ENCODE data around the gene NCOR1.

The NCOR1 gene

DNA sequence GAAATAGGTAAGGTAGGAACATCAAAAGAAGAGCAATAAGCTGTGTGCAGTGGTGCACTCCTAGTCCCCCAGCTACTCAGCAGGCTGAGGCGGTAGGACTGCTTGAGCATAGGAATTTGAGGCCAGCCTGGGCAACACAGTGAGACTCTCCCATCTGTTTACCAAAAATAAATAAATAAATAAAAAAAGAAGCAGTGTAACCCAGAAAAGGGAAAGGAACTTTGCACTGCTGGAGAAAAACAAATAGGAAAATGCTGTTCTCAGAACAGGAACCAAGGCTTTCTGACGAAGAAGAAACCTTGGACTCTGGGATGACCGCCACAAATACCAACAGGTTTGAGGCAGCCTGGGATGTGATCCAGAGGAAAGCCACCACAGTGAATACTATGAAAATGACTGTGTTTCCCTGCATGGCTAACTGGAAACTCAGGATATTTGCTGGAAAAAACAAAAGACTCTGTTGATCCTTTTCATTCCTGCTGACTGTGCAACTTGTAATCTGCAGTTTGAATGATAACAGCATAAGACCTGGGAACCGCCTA is 174.6 kb downstream of the NCOR1 start:
- H3K4me3 ChIP-seq (ENCODE audit: severe bottlenecking): no peak overlapping the region
- TF ChIP-seq, protein P1, sequence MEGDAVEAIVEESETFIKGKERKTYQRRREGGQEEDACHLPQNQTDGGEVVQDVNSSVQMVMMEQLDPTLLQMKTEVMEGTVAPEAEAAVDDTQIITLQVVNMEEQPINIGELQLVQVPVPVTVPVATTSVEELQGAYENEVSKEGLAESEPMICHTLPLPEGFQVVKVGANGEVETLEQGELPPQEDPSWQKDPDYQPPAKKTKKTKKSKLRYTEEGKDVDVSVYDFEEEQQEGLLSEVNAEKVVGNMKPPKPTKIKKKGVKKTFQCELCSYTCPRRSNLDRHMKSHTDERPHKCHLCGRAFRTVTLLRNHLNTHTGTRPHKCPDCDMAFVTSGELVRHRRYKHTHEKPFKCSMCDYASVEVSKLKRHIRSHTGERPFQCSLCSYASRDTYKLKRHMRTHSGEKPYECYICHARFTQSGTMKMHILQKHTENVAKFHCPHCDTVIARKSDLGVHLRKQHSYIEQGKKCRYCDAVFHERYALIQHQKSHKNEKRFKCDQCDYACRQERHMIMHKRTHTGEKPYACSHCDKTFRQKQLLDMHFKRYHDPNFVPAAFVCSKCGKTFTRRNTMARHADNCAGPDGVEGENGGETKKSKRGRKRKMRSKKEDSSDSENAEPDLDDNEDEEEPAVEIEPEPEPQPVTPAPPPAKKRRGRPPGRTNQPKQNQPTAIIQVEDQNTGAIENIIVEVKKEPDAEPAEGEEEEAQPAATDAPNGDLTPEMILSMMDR (IDR thresholded peaks at IDR 0.05; ENCODE audit: poor library complexity, severe bottlenecking): no peak
- H3K9me3 ChIP-seq (ENCODE audit: severe bottlenecking): no peaks in the 10 kb centered on the region
- H3K36me3 ChIP-seq (ENCODE audit: low read depth): peaks cover 86% of the 10 kb centered on the region
- ATAC-seq (ENCODE audit: low read depth) (no peak), DNase-seq (ENCODE audit: low spot score) (no peak)
- H3K4me1 ChIP-seq (ENCODE audit: insufficient read depth, poor library complexity, severe bottlenecking): no peaks in the 10 kb centered on the region
- no peaks in the 10 kb centered on the region for H3K27me3 ChIP-seq (ENCODE audit: insufficient read depth, poor library complexity, severe bottlenecking)
- H3K27ac ChIP-seq (ENCODE audit: poor library complexity, severe bottlenecking): no peak overlapping the region

DNA sequence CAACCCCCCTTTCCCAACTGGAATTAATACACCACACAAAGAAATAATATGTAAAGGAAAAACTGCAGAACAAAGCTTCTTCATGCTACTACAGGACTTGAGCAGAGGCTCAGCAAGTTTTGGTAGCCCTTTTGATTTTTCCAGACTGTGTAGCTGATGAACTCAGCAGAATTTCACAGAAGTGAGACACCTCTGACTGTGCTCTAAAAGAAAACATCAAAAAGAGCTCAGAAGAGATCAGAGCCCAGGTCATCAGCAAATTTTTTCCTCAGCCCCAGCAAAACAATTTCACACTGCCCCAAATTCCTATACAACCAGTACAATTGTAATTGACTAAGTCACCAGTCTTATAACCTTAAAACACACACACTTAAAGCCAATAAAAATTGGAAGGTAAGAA is 177.7 kb downstream of the NCOR1 start:
- Histone ChIP-seq H3K27ac (ENCODE audit: poor library complexity, severe bottlenecking) (no peak overlapping the region), H3K36me3 (ENCODE audit: low read depth) (peaks cover 90% of the 10 kb centered on the region), H3K4me3 (ENCODE audit: severe bottlenecking) (no peak overlapping the region), H3K4me1 (ENCODE audit: insufficient read depth, poor library complexity, severe bottlenecking) (no peaks in the 10 kb centered on the region), H3K9me3 (ENCODE audit: severe bottlenecking) (no peaks in the 10 kb centered on the region), H3K27me3 (ENCODE audit: insufficient read depth, poor library complexity, severe bottlenecking) (no peaks in the 10 kb centered on the region)
- ATAC-seq (ENCODE audit: low read depth) (no peak), DNase-seq (ENCODE audit: low spot score) (no peak)
- TF ChIP-seq, protein P1 (IDR thresholded peaks at IDR 0.05; ENCODE audit: poor library complexity, severe bottlenecking): no peak

DNA sequence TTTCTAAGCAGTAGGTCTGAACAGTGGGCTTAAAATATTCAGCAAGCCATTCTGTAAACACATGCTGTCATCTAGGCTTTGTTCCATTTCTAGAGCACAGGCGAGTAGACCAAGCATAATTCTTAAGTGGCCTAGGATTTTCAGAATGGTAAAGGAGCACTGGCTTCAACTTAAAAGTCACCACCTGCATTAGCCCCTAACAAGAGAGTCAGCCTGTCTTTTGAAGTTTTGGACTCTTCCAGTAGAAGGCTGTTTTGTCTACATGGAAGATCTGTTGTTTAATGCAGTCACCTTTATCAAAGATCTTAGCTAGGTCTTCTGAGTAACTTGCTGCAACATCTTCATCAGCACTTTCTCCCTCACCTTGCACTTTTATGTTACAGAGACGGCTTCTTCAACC is 179.1 kb downstream of the NCOR1 start:
- DNase-seq (ENCODE audit: low spot score) (no peak), ATAC-seq (ENCODE audit: low read depth) (no peak)
- TF ChIP-seq, protein P1 (IDR thresholded peaks at IDR 0.05; ENCODE audit: poor library complexity, severe bottlenecking): no peak
- H3K4me3 ChIP-seq (ENCODE audit: severe bottlenecking): no peak overlapping the region
- H3K9me3 ChIP-seq (ENCODE audit: severe bottlenecking): no peaks in the 10 kb centered on the region
- H3K36me3 ChIP-seq (ENCODE audit: low read depth): peaks cover 94% of the 10 kb centered on the region
- no peak overlapping the region for H3K27ac ChIP-seq (ENCODE audit: poor library complexity, severe bottlenecking)
- no peaks in the 10 kb centered on the region for H3K27me3 ChIP-seq (ENCODE audit: insufficient read depth, poor library complexity, severe bottlenecking)
- H3K4me1 ChIP-seq (ENCODE audit: insufficient read depth, poor library complexity, severe bottlenecking): no peaks in the 10 kb centered on the region

DNA sequence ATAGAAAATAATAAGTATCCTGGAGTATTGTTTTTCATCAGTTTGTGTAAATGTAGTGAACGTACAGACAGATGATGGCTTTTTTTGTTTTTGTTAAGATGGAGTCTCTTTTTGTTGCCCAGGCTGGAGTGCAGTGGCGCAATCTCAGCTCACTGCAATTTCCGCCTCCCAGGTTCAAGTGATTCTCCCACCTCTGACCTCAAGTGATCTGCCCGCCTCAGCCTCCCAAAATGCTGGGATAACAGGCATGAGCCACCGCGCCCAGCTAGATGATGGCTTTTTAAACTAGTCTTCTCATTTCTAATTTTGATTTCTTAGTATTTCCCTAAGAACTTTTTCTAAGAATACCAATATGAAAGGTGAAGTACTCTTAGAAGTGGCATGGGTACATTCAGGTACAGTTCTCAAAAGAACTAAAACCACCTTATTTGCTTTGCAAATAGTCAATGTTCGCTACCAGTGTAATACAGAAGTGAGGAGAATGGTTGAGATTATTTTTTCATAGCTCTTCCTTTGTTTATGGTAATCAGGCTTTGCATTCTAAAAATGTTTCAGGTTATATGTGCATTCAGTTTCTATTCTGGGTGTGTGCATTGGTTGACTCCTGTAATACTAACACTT is 181.5 kb downstream of the NCOR1 start:
- TF ChIP-seq, protein P1 (IDR thresholded peaks at IDR 0.05; ENCODE audit: poor library complexity, severe bottlenecking): no peak
- H3K4me3 ChIP-seq (ENCODE audit: severe bottlenecking): no peak overlapping the region
- no peaks in the 10 kb centered on the region for H3K27me3 ChIP-seq (ENCODE audit: insufficient read depth, poor library complexity, severe bottlenecking)
- peaks cover 96% of the 10 kb centered on the region for H3K36me3 ChIP-seq (ENCODE audit: low read depth)
- H3K9me3 ChIP-seq (ENCODE audit: severe bottlenecking): no peaks in the 10 kb centered on the region
- DNase-seq (ENCODE audit: low spot score): no peak
- no peak for ATAC-seq (ENCODE audit: low read depth)
- H3K27ac ChIP-seq (ENCODE audit: poor library complexity, severe bottlenecking): no peak overlapping the region
- H3K4me1 ChIP-seq (ENCODE audit: insufficient read depth, poor library complexity, severe bottlenecking): peaks cover 6% of the 10 kb centered on the region
